GM10847 (cell line): ENCODE measurements around the gene PRR35.

ENCODE experiments used
- POLR2A ChIP-seq: IDR thresholded peaks from 2 replicates; pipeline ENCODE4 v1.6.1; 2011; ENCODE audit not compliant: insufficient read length; ENCODE audit errors: extremely low read depth

PRR35 gene

GRCh38 chr16:574021-574760, 14.0 kb downstream of the PRR35 start:
- no peak for TF ChIP-seq POLR2A

GRCh38 chr16:575354-576196, 15.4 kb downstream of the PRR35 start:
- no peak for TF ChIP-seq POLR2A

GRCh38 chr16:576197-576822, 16.1 kb downstream of the PRR35 start:
- no peak for TF ChIP-seq POLR2A

GRCh38 chr16:576823-577201, 16.6 kb downstream of the PRR35 start:
- TF ChIP-seq POLR2A = no peak

- no peak for TF ChIP-seq POLR2A
These were observed 17.6 kb downstream of the PRR35 start for GRCh38 chr16:577796-578195.

GRCh38 chr16:578232-578869, 18.2 kb downstream of the PRR35 start:
- TF ChIP-seq POLR2A = no peak

GRCh38 chr16:578870-579405, 18.7 kb downstream of the PRR35 start:
- no peak for TF ChIP-seq POLR2A

GRCh38 chr16:580141-580945, 20.1 kb downstream of the PRR35 start:
- TF ChIP-seq POLR2A = no peak

- TF ChIP-seq POLR2A = no peak
These were observed 20.8 kb downstream of the PRR35 start for GRCh38 chr16:580946-581498.

GRCh38 chr16:582218-582613, 22.0 kb downstream of the PRR35 start:
- TF ChIP-seq POLR2A = no peak

- no peak for TF ChIP-seq POLR2A
These were observed 22.6 kb downstream of the PRR35 start for GRCh38 chr16:582614-583331.

- no peak for TF ChIP-seq POLR2A
These were observed 23.2 kb downstream of the PRR35 start for GRCh38 chr16:583470-583814.

GRCh38 chr16:583815-584591, 23.8 kb downstream of the PRR35 start:
- TF ChIP-seq POLR2A = no peak
